GM18507 (cell line): ENCODE measurements around the gene LACRT.

Experiments
- DNase-seq: peaks from one replicate; pipeline ENCODE4 v3.0.0; 2011; ENCODE audit warnings: low read depth; ENCODE audit not compliant: insufficient read length; ENCODE audit errors: extremely low spot score
- FAIRE-seq: peaks from 2 replicates; lab custom pipeline; 2011; peaks lifted over from hg19 to GRCh38; lab: Jason Lieb, UNC

LACRT gene

GRCh38 chr12:54604436-54604835 lies 30.3 kb downstream of the LACRT start:
- FAIRE-seq (no peak), DNase-seq (no peak)

- FAIRE-seq (no peak), DNase-seq (no peak)
Observed at GRCh38 chr12:54603872-54604271, 30.8 kb downstream of the LACRT start.

- FAIRE-seq: peak; percentile 95
Observed at GRCh38 chr12:54603173-54603814, 31.4 kb downstream of the LACRT start.

GRCh38 chr12:54602661-54603060 lies 32.0 kb downstream of the LACRT start:
- no peak for DNase-seq
- no peak for FAIRE-seq

More at GRCh38 chr12:54603173-54603814, 31.4 kb downstream of the LACRT start:
- peak; percentile 54 for DNase-seq

GRCh38 chr12:54601841-54602240 lies 32.9 kb downstream of the LACRT start:
- FAIRE-seq: no peak
- DNase-seq: no peak

GRCh38 chr12:54598970-54599369 lies 35.7 kb downstream of the LACRT start:
- FAIRE-seq (no peak), DNase-seq (no peak)

GRCh38 chr12:54596526-54596946 lies 38.2 kb downstream of the LACRT start:
- DNase-seq (no peak), FAIRE-seq (peak; percentile 67)

GRCh38 chr12:54595471-54595870 lies 39.2 kb downstream of the LACRT start:
- FAIRE-seq: no peak
- no peak for DNase-seq

- DNase-seq (no peak), FAIRE-seq (no peak)
Observed at GRCh38 chr12:54593725-54594124, 41.0 kb downstream of the LACRT start.

- no peak for FAIRE-seq
- DNase-seq: no peak
Observed at GRCh38 chr12:54593135-54593534, 41.6 kb downstream of the LACRT start.

- no peak for FAIRE-seq
- DNase-seq: no peak
Observed at GRCh38 chr12:54592316-54592715, 42.4 kb downstream of the LACRT start.

GRCh38 chr12:54590978-54591591 lies 43.6 kb downstream of the LACRT start:
- FAIRE-seq: no peak
- DNase-seq: no peak

GRCh38 chr12:54589964-54590363 lies 44.7 kb downstream of the LACRT start:
- no peak for DNase-seq
- no peak for FAIRE-seq

- no peak for FAIRE-seq
- DNase-seq: no peak
Observed at GRCh38 chr12:54588890-54589267, 45.8 kb downstream of the LACRT start.

- DNase-seq: no peak
- no peak for FAIRE-seq
Observed at GRCh38 chr12:54588110-54588889, 46.4 kb downstream of the LACRT start, which contains the start of gene PPP1R1A. Gene PPP1R1A (minus strand): TSS chr12:54588659. CDS start chr12:54588488, 171 bp downstream.

GRCh38 chr12:54587315-54587873 lies 47.3 kb downstream of the LACRT start:
- FAIRE-seq: no peak
- no peak for DNase-seq

- FAIRE-seq (no peak), DNase-seq (no peak)
Observed at GRCh38 chr12:54586620-54587019, 48.1 kb downstream of the LACRT start.

GRCh38 chr12:54585243-54585642 lies 49.5 kb downstream of the LACRT start:
- no peak for FAIRE-seq

GRCh38 chr12:54584128-54584527 lies 50.6 kb downstream of the LACRT start:
- no peak for FAIRE-seq
- DNase-seq: no peak

More at GRCh38 chr12:54585243-54585642, 49.5 kb downstream of the LACRT start:
- no peak for DNase-seq

- DNase-seq (no peak), FAIRE-seq (no peak)
Observed at GRCh38 chr12:54583726-54584125, 51.0 kb downstream of the LACRT start.
